Measurements from ENCODE around the gene LMTK3.

DNA sequence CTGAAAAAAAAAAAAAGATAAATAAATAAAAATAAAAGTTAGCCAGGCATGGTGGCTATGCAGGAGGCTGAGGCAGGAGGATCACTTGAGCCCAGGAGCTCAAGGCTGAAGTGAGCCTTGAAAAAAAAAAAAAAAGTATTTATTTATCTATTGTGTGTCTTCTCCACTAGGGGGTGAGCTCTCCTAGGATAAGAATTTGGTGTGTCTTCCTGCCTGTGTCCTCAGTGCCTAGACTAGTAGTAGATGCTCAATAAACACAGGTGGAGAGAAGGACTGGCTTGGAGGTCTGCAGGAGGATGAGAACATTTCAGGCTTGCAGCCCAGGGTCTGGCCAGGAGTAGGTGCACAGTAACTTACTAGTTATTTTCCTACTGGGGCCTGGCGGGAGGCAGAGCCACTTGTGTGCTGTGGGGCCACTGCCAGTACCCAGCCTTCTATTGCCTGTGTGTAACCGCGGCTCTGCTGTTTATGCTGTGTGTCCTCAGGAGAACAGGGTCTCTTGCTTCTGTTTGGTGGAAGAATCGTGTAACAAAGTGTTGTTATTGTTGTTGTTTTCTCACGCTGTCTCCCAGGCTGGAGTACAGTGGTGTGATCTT, 5.4 kb downstream of the LMTK3 start:
- TF ChIP-seq, protein P1, sequence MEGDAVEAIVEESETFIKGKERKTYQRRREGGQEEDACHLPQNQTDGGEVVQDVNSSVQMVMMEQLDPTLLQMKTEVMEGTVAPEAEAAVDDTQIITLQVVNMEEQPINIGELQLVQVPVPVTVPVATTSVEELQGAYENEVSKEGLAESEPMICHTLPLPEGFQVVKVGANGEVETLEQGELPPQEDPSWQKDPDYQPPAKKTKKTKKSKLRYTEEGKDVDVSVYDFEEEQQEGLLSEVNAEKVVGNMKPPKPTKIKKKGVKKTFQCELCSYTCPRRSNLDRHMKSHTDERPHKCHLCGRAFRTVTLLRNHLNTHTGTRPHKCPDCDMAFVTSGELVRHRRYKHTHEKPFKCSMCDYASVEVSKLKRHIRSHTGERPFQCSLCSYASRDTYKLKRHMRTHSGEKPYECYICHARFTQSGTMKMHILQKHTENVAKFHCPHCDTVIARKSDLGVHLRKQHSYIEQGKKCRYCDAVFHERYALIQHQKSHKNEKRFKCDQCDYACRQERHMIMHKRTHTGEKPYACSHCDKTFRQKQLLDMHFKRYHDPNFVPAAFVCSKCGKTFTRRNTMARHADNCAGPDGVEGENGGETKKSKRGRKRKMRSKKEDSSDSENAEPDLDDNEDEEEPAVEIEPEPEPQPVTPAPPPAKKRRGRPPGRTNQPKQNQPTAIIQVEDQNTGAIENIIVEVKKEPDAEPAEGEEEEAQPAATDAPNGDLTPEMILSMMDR (IDR thresholded peaks at IDR 0.05) = peak; percentile 34 to 37 (median 34)
- TF ChIP-seq POLR2A (IDR thresholded peaks at IDR 0.05; ENCODE audit: low read depth) (no peak), EP300 (IDR thresholded peaks at IDR 0.05) (no peak)
